ENCODE results near the gene HMGCS1. TPM values are rescaled to one million over a fixed set of nuclear protein-coding genes. Genes with fewer than 3 reads are reported as not detected.

HMGCS1 gene
- total and polyA plus RNA-seq, 2 donors from 2014 or later: 30.9 to 55.1 TPM

- Histone ChIP-seq H3K36me3 (ENCODE audit: control insufficient read depth in 2 of 3, insufficient read depth in 3 of 3, low read length in 3 of 3) (no peaks in the 10 kb centered on the region), H3K9me3 (ENCODE audit: control insufficient read depth in 2 of 3, insufficient read depth in 1 of 3, low read length in 3 of 3) (no peaks in the 10 kb centered on the region), H3K9ac (ENCODE audit: low read length in 3 of 3) (no peak overlapping the region), H3K4me1 (ENCODE audit: control insufficient read depth in 2 of 3, insufficient read depth in 2 of 3, low read depth in 1 of 3, low read length in 3 of 3) (no peaks in the 10 kb centered on the region), H3K27me3 (ENCODE audit: control insufficient read depth, insufficient read depth, low read length) (no peaks in the 10 kb centered on the region), H3K27ac (ENCODE audit: low read depth in 2 of 2, low read length in 2 of 2) (no peak overlapping the region), H3K4me3 (ENCODE audit: low read length in 3 of 3) (no peak overlapping the region)
- TF ChIP-seq CTCF (IDR thresholded peaks at IDR 0.05; ENCODE audit: borderline replicate concordance, extremely low read depth, insufficient read depth): no peak
- DNase-seq: no peak
- FAIRE-seq: no peak
- intact Hi-C loops (cut with DNase I): no loop called here
Measured at GRCh38 chr5:43244823-43245565, 68.2 kb downstream of the HMGCS1 start.

- no peaks in the 10 kb centered on the region for H3K9me3 ChIP-seq (ENCODE audit: control insufficient read depth in 2 of 3, insufficient read depth in 1 of 3, low read length in 3 of 3)
- no peak overlapping the region for H3K27ac ChIP-seq (ENCODE audit: low read depth in 2 of 2, low read length in 2 of 2)
- no peak for TF ChIP-seq CTCF (IDR thresholded peaks at IDR 0.05; ENCODE audit: borderline replicate concordance, extremely low read depth, insufficient read depth)
- no peak overlapping the region for H3K9ac ChIP-seq (ENCODE audit: low read length in 3 of 3)
- no peaks in the 10 kb centered on the region for H3K36me3 ChIP-seq (ENCODE audit: control insufficient read depth in 2 of 3, insufficient read depth in 3 of 3, low read length in 3 of 3)
- no peak for FAIRE-seq
- H3K27me3 ChIP-seq (ENCODE audit: control insufficient read depth, insufficient read depth, low read length): no peaks in the 10 kb centered on the region
- H3K4me3 ChIP-seq (ENCODE audit: low read length in 3 of 3): no peak overlapping the region
- no peaks in the 10 kb centered on the region for H3K4me1 ChIP-seq (ENCODE audit: control insufficient read depth in 2 of 3, insufficient read depth in 2 of 3, low read depth in 1 of 3, low read length in 3 of 3)
- intact Hi-C loops (cut with DNase I): no loop called here
- no peak for DNase-seq
Measured at GRCh38 chr5:43243270-43243669, 69.9 kb downstream of the HMGCS1 start.

- no peaks in the 10 kb centered on the region for H3K27me3 ChIP-seq (ENCODE audit: control insufficient read depth, insufficient read depth, low read length)
- H3K4me1 ChIP-seq (ENCODE audit: control insufficient read depth in 2 of 3, insufficient read depth in 2 of 3, low read depth in 1 of 3, low read length in 3 of 3): no peaks in the 10 kb centered on the region
- DNase-seq (no peak), FAIRE-seq (no peak)
- intact Hi-C loops (cut with DNase I): no loop called here
- H3K36me3 ChIP-seq (ENCODE audit: control insufficient read depth in 2 of 3, insufficient read depth in 3 of 3, low read length in 3 of 3): no peaks in the 10 kb centered on the region
- H3K9me3 ChIP-seq (ENCODE audit: control insufficient read depth in 2 of 3, insufficient read depth in 1 of 3, low read length in 3 of 3): no peaks in the 10 kb centered on the region
- H3K27ac ChIP-seq (ENCODE audit: low read depth in 2 of 2, low read length in 2 of 2): no peak overlapping the region
- H3K4me3 ChIP-seq (ENCODE audit: low read length in 3 of 3): no peak overlapping the region
- H3K9ac ChIP-seq (ENCODE audit: low read length in 3 of 3): no peak overlapping the region
- no peak for TF ChIP-seq CTCF (IDR thresholded peaks at IDR 0.05; ENCODE audit: borderline replicate concordance, extremely low read depth, insufficient read depth)
Measured at GRCh38 chr5:43242196-43242595, 71.0 kb downstream of the HMGCS1 start.

Other genes with a start within 250 kb of the HMGCS1 start
- 34.5 TPM for gene ZNF131, start 192.5 kb downstream of the HMGCS1 start, total RNA-seq
- 16.5 TPM for gene ZNF131, start 192.5 kb downstream of the HMGCS1 start, polyA plus RNA-seq (ENCODE audit: insufficient read depth, low read depth, low replicate concordance)
- 0.60 TPM for gene NIM1K, start 121.2 kb downstream of the HMGCS1 start, total RNA-seq
- 0.32 TPM for gene NIM1K, start 121.2 kb downstream of the HMGCS1 start, polyA plus RNA-seq (ENCODE audit: insufficient read depth, low read depth, low replicate concordance)
- gene CCL28, start 99.0 kb upstream of the HMGCS1 start, total RNA-seq: 22.8 TPM
- gene CCL28, start 99.0 kb upstream of the HMGCS1 start, polyA plus RNA-seq (ENCODE audit: insufficient read depth, low read depth, low replicate concordance): 2.3 TPM
- 24.1 TPM for gene TMEM267, start 170.5 kb upstream of the HMGCS1 start, total RNA-seq
- 7.1 TPM for gene TMEM267, start 170.5 kb upstream of the HMGCS1 start, polyA plus RNA-seq (ENCODE audit: insufficient read depth, low read depth, low replicate concordance)
- 2.3 TPM for gene C5orf34, start 201.7 kb upstream of the HMGCS1 start, total RNA-seq
- gene C5orf34, start 201.7 kb upstream of the HMGCS1 start, polyA plus RNA-seq (ENCODE audit: insufficient read depth, low read depth, low replicate concordance): 0.71 TPM
- 65.0 TPM for gene PAIP1, start 243.7 kb upstream of the HMGCS1 start, total RNA-seq
- gene PAIP1, start 243.7 kb upstream of the HMGCS1 start, polyA plus RNA-seq (ENCODE audit: insufficient read depth, low read depth, low replicate concordance): 75.8 TPM

Measured in kidney (tissue), 14 donors.